NCI-H2107 treated with DMSO at 0.1 percent for 48 hours (cell line): Measurements from ENCODE around the gene TYMS.

Experiments
- DNase-seq: peaks from one replicate; lab custom pipeline; 2025; ENCODE audit not compliant: unreplicated experiment; lab: John Stamatoyannopoulos, UW

TYMS gene

DNA sequence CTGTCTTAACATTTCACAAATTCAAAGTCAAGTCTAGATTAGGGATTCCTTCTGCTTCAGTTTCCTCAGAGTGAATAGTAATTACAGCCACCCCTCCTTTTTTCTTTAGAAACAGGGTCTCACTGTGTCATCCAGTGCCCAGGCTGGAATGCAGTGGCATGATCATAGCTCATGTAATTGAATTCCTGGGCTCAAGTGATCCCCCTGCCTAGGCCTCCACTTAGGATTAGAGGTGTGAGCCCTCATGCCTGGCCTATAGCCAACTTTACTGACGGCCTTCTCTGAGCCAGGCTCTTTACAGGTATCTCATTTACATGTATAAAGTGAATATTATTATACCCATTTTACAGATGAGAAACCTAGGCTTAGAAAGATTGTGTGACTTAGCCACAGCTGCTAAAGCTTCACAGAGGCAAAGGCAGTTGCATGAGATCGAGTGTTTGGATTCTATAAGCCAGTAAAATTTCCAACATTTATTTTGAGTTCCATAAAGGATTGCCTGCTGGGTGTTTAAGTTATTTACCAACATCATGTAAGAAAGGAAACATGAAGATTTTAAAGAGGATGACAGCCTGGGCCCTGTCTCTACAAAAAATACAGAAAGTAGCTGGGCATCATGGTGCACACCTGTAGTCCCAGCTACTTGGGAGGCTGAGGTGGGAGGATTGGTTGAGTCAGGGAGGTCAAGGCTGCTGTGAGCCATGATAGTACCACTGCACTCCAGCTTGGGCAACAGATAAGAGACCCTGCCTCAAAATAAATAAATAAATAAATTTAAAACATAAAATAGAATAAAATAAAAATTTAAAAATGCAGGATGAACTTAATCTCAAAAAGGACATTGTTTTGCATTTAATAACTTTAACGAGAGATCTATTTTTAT, 53.2 kb downstream of the TYMS start:
- no peak for DNase-seq

GRCh38 chr18:711310-711656, 53.8 kb downstream of the TYMS start:
- DNase-seq, result no peak

- peak; percentile 25 for DNase-seq
Measured at GRCh38 chr18:711657-712400, 54.4 kb downstream of the TYMS start.

DNA sequence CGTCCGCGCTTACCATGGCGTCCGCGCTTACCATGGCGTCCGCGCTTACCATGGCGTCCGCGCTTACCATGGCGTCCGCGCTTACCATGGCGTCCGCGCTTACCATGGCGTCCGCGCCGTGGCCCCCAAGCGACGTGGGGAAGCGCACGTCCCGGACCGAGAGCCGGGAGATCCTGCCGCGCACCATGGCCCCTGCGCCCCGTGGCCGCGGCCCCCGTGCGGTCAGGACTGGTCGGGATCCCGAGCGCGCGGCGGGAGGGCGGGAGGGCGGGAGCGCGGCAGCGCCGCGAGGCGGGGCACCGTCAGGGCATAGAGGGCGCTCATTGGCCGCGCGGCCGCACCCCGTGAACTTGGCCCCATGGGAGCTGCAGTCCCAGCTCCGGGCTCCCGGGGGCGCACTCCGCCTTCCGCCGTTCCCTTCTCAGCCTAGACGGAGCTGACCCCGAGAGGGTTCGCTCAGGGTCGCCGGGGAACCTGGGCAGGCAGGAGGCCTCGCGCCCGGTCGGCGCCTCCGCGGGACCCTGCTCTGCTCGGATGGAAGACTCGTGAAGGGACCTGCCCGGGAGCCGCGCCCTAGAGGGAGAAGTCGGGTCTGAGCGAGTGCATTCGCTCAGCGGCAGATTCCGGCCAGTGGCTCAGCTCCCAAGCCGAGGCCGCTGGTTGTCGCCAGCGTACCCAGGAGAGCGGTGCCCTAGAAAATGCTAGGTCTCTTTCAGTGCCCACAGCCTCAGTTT, 55.1 kb downstream of the TYMS start, which contains the start of gene ENOSF1:
Gene ENOSF1 (minus strand): TSS at position 230 of the 734 bp plus-strand sequence. CDS start 43 bp downstream, at position 187.
- DNase-seq, result no peak

GRCh38 chr18:713135-713490, 55.7 kb downstream of the TYMS start:
- DNase-seq, result no peak

- DNase-seq, result no peak
Measured at GRCh38 chr18:715626-716025, 58.2 kb downstream of the TYMS start.

DNA sequence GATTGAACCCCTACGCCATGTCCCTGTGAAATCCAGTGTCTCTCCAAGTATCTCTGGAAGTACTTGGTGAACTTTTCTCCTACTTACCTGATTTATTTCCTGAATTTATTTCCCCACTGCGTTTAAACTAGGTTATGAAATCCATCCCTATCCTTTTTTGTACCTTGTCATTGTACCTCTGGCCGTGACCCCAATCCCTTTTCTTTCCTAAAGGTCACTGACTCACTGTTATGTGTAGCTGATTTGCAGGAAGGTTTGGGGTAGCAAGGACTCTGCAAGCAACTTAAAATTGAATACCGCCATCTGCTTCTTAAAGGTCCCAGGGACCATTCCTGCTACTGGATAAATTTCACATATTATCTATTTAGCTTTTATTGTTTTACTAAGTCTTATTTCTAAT, 59.5 kb downstream of the TYMS start:
- DNase-seq, result no peak
